MM.1S (cell line): ENCODE data around the gene EFHC2.

Experiments
- CTCF ChIP-seq: fragments of 300-600 bp; sonication (generic); IDR thresholded peaks from 2 replicates; pipeline ENCODE4 v1.5.1; 2016; ENCODE audit warnings: antibody characterized with exemption, low read length, mixed read lengths
- EZH2phosphoT487 ChIP-seq: fragments of 300-600 bp; sonication (generic); IDR thresholded peaks from 2 replicates; pipeline ENCODE4 v1.6.1; 2018; ENCODE audit warnings: antibody characterized with exemption, low read length

- TF ChIP-seq CTCF (no peak), EZH2phosphoT487 (no peak)
Observed at GRCh38 chrX:44291468-44292092, 51.9 kb downstream of the EFHC2 start.
